Glomerular visceral epithelial cell (primary cell): Measurements from ENCODE around the gene TCEAL1.
"Not testable (repeated sequence)": the region's sequence is repeated elsewhere in the genome, so short reads cannot be mapped to it uniquely, and the experiment has no call there.

Experiments
- DNase-seq: peaks from one replicate; pipeline ENCODE4 v3.0.0-alpha.2; 2016; ENCODE audit errors: extremely low spot score

The TCEAL1 gene

GRCh38 chrX:103635436-103635835 is 6.7 kb downstream of the TCEAL1 start:
- no peak for DNase-seq

- DNase-seq: no peak
Observed at GRCh38 chrX:103637604-103638338, 9.0 kb downstream of the TCEAL1 start.

- DNase-seq: peak; percentile 13
Observed at GRCh38 chrX:103638479-103639346, 9.9 kb downstream of the TCEAL1 start.

- peak; percentile 30 for DNase-seq
Observed at GRCh38 chrX:103640401-103641155, 11.8 kb downstream of the TCEAL1 start.

- no peak for DNase-seq
Observed at GRCh38 chrX:103644125-103644524, 15.3 kb downstream of the TCEAL1 start.

GRCh38 chrX:103647630-103648029 is 18.9 kb downstream of the TCEAL1 start:
- DNase-seq: no peak

- DNase-seq: no peak
Observed at GRCh38 chrX:103651151-103651773, 22.5 kb downstream of the TCEAL1 start.

GRCh38 chrX:103655230-103656000 is 26.6 kb downstream of the TCEAL1 start:
- DNase-seq: not testable (repeated sequence)

GRCh38 chrX:103656617-103657016 is 27.8 kb downstream of the TCEAL1 start:
- DNase-seq: peak; percentile 64

- peak; percentile 19 for DNase-seq
Observed at GRCh38 chrX:103657066-103657465, 28.3 kb downstream of the TCEAL1 start.

GRCh38 chrX:103658681-103659433 is 30.1 kb downstream of the TCEAL1 start:
- DNase-seq: no peak

GRCh38 chrX:103659460-103659859 is 30.7 kb downstream of the TCEAL1 start:
- DNase-seq: not testable (repeated sequence)

GRCh38 chrX:103663981-103664762 is 35.4 kb downstream of the TCEAL1 start:
- DNase-seq: no peak

GRCh38 chrX:103666202-103667107 is 37.7 kb downstream of the TCEAL1 start:
- DNase-seq: no peak

GRCh38 chrX:103669745-103670144 is 41.0 kb downstream of the TCEAL1 start:
- DNase-seq: no peak

- DNase-seq: no peak
Observed at GRCh38 chrX:103674531-103675454, 46.0 kb downstream of the TCEAL1 start.
